ENCODE measurements around the gene HIRA.

The HIRA gene

DNA sequence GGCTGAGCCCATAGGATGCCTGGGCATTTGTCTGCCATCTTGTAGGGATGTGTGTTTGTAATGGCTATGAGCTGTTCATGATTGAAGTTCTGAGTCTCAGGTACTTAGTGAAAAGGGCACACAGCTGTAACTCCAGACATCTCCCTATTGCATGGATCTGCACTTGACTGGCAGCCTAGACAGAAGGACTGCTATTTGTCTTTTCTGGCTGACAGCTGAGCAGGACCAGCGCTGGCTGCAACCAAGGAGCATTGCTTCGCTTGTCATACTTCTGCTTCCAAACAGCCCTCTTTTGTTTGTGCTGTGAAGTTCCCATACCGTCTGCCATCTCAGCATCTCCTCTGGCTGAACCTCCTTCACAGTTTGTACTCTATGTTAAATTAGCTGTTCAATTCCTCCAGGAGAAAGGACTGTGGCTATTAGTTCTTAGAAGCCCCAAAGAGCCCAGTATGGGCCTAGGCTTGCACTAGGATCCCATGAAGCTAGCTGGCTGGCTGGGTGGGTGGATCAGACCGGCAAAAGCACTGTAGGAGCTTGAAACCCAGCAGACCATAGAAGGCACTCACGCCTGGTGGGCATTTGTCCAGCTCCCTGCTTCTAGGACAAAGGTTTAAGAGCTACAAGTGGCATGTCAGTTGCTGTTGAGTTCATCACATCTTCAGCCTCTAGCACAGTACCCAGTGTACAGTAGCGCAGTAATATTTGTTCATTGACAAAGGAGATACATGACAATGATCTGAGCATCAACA is 20.4 kb downstream of the HIRA start:
- DNase-seq (ENCODE audit: extremely low read depth, low read depth): no peak
- TF ChIP-seq, protein P1, sequence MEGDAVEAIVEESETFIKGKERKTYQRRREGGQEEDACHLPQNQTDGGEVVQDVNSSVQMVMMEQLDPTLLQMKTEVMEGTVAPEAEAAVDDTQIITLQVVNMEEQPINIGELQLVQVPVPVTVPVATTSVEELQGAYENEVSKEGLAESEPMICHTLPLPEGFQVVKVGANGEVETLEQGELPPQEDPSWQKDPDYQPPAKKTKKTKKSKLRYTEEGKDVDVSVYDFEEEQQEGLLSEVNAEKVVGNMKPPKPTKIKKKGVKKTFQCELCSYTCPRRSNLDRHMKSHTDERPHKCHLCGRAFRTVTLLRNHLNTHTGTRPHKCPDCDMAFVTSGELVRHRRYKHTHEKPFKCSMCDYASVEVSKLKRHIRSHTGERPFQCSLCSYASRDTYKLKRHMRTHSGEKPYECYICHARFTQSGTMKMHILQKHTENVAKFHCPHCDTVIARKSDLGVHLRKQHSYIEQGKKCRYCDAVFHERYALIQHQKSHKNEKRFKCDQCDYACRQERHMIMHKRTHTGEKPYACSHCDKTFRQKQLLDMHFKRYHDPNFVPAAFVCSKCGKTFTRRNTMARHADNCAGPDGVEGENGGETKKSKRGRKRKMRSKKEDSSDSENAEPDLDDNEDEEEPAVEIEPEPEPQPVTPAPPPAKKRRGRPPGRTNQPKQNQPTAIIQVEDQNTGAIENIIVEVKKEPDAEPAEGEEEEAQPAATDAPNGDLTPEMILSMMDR (IDR thresholded peaks at IDR 0.05; ENCODE audit: low read depth, low read length, missing control alignments): no peak
- H3K4me3 ChIP-seq (replicated peaks; ENCODE audit: low read depth, low read length): no peak overlapping the region

DNA sequence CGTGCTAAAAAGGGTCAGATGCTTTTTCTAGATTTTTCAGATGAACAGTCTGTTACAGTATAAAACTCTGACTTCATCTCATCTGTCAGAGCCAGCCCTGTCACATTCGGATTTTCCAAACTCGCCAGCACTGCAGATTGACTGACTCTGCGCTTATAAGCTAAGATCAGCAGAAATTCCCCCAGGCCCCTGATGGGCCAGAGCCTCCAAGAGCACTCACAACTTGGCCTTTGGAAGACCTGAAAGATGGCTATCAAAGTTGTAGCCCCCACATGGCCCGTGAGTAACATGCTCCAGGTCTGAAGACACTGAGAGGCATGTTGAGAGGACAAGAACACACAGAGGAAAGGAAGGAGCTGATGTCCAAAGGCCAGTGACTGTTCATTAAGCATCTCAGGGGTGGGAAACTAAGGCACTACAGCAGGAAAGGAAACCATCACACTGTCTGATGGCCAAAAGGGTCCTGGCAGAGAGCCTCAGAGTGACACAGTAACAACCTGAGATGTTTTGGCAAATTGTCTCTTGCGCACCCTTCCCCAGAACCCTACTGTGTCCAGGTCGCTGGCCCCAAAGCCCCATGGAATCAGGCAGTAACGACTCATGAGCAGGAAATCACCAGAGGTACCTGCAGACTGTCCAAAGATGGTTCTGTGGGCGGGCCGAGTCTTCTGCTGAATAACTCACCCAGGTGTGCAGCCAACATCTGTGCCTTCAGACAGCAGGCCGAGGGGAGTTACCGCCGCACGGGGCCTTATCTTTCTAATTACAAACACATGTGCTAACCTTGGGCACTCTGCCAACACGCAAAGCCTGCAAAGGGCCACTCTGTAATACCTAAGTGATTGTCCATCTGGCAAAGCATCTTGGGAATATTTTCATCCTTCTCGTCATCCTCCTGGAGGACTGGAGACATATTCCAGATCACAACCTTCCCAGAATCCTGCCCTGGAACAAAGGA is 23.6 kb downstream of the HIRA start:
- DNase-seq (ENCODE audit: extremely low read depth, low read depth): no peak
- H3K4me3 ChIP-seq (replicated peaks; ENCODE audit: low read depth, low read length): no peak overlapping the region
- TF ChIP-seq, protein P1 (IDR thresholded peaks at IDR 0.05; ENCODE audit: low read depth, low read length, missing control alignments): no peak

DNA sequence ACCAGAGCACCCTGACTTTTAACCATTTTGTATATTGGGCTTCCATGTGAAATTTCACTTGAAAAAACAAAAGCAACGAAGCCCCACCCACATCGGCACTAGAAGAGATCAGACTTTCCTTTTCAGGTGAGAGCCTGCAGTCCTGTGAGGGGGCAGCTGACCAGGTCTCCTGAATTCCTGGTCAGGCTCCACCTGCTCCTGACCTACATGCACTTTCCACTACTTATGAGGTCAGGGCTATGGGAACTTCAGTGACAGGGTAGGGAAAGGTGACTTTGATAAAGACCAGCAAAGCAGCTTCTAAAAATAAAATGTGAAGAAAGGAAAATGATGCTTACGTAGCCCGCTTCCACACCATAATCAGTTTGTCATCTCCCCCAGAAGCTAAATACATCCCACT is 24.7 kb downstream of the HIRA start:
- DNase-seq (ENCODE audit: extremely low read depth, low read depth): no peak
- no peak overlapping the region for H3K4me3 ChIP-seq (replicated peaks; ENCODE audit: low read depth, low read length)
- TF ChIP-seq, protein P1 (IDR thresholded peaks at IDR 0.05; ENCODE audit: low read depth, low read length, missing control alignments): no peak

DNA sequence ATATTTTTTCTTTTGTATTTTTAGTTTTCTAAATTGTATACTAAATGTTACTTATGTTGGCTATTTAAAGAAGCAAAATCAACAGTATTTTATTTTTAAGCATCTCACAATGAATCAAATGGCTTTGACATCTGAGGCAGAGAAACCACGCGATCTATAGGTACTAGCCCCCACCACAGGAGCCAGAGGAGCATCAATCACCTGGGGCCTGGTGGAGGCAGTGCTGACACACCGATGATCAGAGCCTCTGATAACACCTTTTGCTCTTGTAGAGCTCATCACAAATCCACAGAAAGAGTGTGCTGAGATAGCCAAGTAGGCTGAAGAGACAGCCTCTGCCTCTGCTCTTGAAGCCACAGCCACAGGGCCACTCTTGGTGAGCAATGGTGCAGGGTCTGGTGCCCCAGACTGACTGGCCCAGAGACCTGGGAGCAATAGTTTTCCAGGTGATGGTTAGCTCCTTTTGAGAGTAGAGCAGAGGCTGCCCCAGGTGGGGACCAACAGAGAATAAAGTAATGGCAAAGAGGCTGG is 25.2 kb downstream of the HIRA start:
- H3K4me3 ChIP-seq (replicated peaks; ENCODE audit: low read depth, low read length): no peak overlapping the region
- no peak for DNase-seq (ENCODE audit: extremely low read depth, low read depth)
- TF ChIP-seq, protein P1 (IDR thresholded peaks at IDR 0.05; ENCODE audit: low read depth, low read length, missing control alignments): no peak

DNA sequence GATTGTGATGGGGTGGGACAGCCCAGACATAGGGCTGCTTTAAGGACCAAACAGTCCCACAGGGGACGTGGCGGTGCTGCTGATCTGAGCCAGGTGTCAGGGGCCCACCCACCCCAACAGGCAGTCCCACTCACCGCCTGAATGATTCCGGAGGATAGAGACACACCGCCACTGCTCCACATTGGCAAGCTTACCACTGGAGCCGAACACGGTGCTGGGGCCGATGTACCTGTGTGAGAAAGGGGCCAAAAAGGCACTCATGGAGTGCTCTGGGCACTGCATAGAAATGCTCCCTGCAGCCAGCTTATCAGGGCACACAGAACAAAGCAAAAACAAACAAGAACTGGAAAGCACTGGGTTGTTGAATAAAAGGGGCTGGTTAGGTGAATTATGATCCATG is 25.9 kb downstream of the HIRA start:
- DNase-seq (ENCODE audit: extremely low read depth, low read depth): no peak
- TF ChIP-seq, protein P1 (IDR thresholded peaks at IDR 0.05; ENCODE audit: low read depth, low read length, missing control alignments): no peak

DNA sequence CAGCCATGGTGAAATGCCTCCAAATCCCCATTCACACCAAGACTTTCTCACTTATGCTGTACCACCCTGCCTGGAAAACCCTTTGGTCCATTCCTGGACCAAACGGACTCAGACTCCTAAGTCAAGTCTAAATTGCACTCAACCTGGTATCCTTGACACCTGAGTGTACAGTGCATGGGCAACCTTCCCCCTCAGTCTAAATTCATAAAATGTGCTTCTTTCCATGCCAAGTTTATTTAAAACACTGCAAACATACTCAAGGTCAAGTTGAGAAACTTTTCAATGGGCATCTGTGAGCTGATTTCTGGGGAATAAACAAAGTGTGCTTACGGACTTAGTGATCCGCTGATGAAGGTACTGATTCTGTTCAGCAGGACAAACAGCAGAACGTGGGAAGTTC is 26.4 kb downstream of the HIRA start:
- no peak overlapping the region for H3K4me3 ChIP-seq (replicated peaks; ENCODE audit: low read depth, low read length)
- TF ChIP-seq, protein P1 (IDR thresholded peaks at IDR 0.05; ENCODE audit: low read depth, low read length, missing control alignments): no peak
- no peak for DNase-seq (ENCODE audit: extremely low read depth, low read depth)

More for the DNA sequence above, 25.9 kb downstream of the HIRA start:
- H3K4me3 ChIP-seq (replicated peaks; ENCODE audit: low read depth, low read length): no peak overlapping the region

Data from HFF-Myc (cell line).